Parathyroid adenoma (tissue), 2 donors: ENCODE measurements around the gene DOCK6.

Experiments used
- H2AFZ ChIP-seq: fragments of 300-600 bp; sonication (generic); one replicate; pipeline ENCODE4 v1.7.0; 2017; ENCODE audit warnings: antibody characterized with exemption, mild to moderate bottlenecking
- H3K27ac ChIP-seq: fragments of 300-600 bp; sonication (generic); one replicate; pipeline ENCODE4 v1.7.0; 2017
- H3K27me3 ChIP-seq: fragments of 300-600 bp; sonication (generic); one replicate; pipeline ENCODE4 v1.7.0; 2017; ENCODE audit warnings: low read length; ENCODE audit not compliant: control insufficient read depth, insufficient read depth
- H3K36me3 ChIP-seq: fragments of 300-600 bp; sonication (generic); one replicate; pipeline ENCODE4 v1.7.0; 2017; ENCODE audit warnings: low read length; ENCODE audit not compliant: control insufficient read depth, insufficient read depth
- H3K4me1 ChIP-seq: fragments of 300-600 bp; sonication (generic); one replicate; pipeline ENCODE4 v1.7.0; 2017; ENCODE audit warnings: control low read depth
- H3K4me2 ChIP-seq: fragments of 300-600 bp; sonication (generic); one replicate; pipeline ENCODE4 v1.7.0; 2017; ENCODE audit warnings: low read length
- H3K4me3 ChIP-seq: fragments of 300-600 bp; sonication (generic); one replicate; pipeline ENCODE4 v1.7.0; 2017; ENCODE audit warnings: low read depth, low read length
- H3K79me2 ChIP-seq: fragments of 300-600 bp; sonication (generic); one replicate; pipeline ENCODE4 v1.7.0; 2017; ENCODE audit warnings: control low read depth
- H3K9ac ChIP-seq: fragments of 300-600 bp; sonication (generic); one replicate; pipeline ENCODE4 v1.7.0; 2017; ENCODE audit warnings: mild to moderate bottlenecking
- H3K9me3 ChIP-seq: fragments of 300-600 bp; sonication (generic); one replicate; pipeline ENCODE4 v1.7.0; 2017; ENCODE audit warnings: low read length; ENCODE audit not compliant: control insufficient read depth
- TF ChIP-seq, protein P1 (sequence below): fragments of 300-600 bp; sonication (generic); IDR thresholded peaks from one replicate; pipeline ENCODE4 v1.7.0; 2017; ENCODE audit warnings: antibody characterized with exemption, mild to moderate bottlenecking
- donor health status: primary hyperparathyroidism.

The DOCK6 gene

GRCh38 chr19:11239377-11240000, 22.8 kb downstream of the DOCK6 start, which contains the start of gene ANGPTL8:
Gene ANGPTL8, plus strand, starts transcription at chr19:11239619. Its CDS starts 19 bp downstream, at chr19:11239638.
- no peaks in the 10 kb centered on the region for H3K79me2 ChIP-seq
- H3K4me1 ChIP-seq: no peaks in the 10 kb centered on the region
- no peaks in the 10 kb centered on the region for H3K9me3 ChIP-seq
- H3K4me3 ChIP-seq: no peak within 1 kb of the TSS
- TF ChIP-seq, protein P1, sequence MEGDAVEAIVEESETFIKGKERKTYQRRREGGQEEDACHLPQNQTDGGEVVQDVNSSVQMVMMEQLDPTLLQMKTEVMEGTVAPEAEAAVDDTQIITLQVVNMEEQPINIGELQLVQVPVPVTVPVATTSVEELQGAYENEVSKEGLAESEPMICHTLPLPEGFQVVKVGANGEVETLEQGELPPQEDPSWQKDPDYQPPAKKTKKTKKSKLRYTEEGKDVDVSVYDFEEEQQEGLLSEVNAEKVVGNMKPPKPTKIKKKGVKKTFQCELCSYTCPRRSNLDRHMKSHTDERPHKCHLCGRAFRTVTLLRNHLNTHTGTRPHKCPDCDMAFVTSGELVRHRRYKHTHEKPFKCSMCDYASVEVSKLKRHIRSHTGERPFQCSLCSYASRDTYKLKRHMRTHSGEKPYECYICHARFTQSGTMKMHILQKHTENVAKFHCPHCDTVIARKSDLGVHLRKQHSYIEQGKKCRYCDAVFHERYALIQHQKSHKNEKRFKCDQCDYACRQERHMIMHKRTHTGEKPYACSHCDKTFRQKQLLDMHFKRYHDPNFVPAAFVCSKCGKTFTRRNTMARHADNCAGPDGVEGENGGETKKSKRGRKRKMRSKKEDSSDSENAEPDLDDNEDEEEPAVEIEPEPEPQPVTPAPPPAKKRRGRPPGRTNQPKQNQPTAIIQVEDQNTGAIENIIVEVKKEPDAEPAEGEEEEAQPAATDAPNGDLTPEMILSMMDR: no peak
- H2AFZ ChIP-seq: no peak within 1 kb of the TSS
- H3K27ac ChIP-seq: no peak within 1 kb of the TSS
- no peak within 1 kb of the TSS for H3K4me2 ChIP-seq
- no peaks in the 10 kb centered on the region for H3K27me3 ChIP-seq
- no peak within 1 kb of the TSS for H3K9ac ChIP-seq
- H3K36me3 ChIP-seq: no peaks in the 10 kb centered on the region

- H3K4me1 ChIP-seq: no peaks in the 10 kb centered on the region
- TF ChIP-seq, protein P1: no peak
- no peak overlapping the region for H3K4me2 ChIP-seq
- H3K27me3 ChIP-seq: no peaks in the 10 kb centered on the region
- H3K9ac ChIP-seq: no peak overlapping the region
- H2AFZ ChIP-seq: no peak overlapping the region
- no peak overlapping the region for H3K4me3 ChIP-seq
- H3K9me3 ChIP-seq: no peaks in the 10 kb centered on the region
- no peak overlapping the region for H3K27ac ChIP-seq
- H3K79me2 ChIP-seq: no peaks in the 10 kb centered on the region
- H3K36me3 ChIP-seq: no peaks in the 10 kb centered on the region
Measured at GRCh38 chr19:11238781-11239376, 23.4 kb downstream of the DOCK6 start.

- TF ChIP-seq, protein P1: no peak
- no peaks in the 10 kb centered on the region for H3K36me3 ChIP-seq
Measured at GRCh38 chr19:11238041-11238440, 24.3 kb downstream of the DOCK6 start.

GRCh38 chr19:11237321-11237720, 25.0 kb downstream of the DOCK6 start:
- no peaks in the 10 kb centered on the region for H3K36me3 ChIP-seq
- TF ChIP-seq, protein P1: no peak

More at GRCh38 chr19:11238041-11238440, 24.3 kb downstream of the DOCK6 start:
- H3K27ac ChIP-seq: no peak overlapping the region
- no peaks in the 10 kb centered on the region for H3K79me2 ChIP-seq
- H3K4me2 ChIP-seq: no peak overlapping the region
- H2AFZ ChIP-seq: no peak overlapping the region
- H3K4me3 ChIP-seq: no peak overlapping the region
- no peaks in the 10 kb centered on the region for H3K27me3 ChIP-seq
- no peaks in the 10 kb centered on the region for H3K9me3 ChIP-seq
- H3K4me1 ChIP-seq: no peaks in the 10 kb centered on the region
- no peak overlapping the region for H3K9ac ChIP-seq

More at GRCh38 chr19:11237321-11237720, 25.0 kb downstream of the DOCK6 start:
- Histone ChIP-seq H3K4me1 (no peaks in the 10 kb centered on the region), H2AFZ (no peak overlapping the region), H3K4me2 (no peak overlapping the region), H3K9me3 (no peaks in the 10 kb centered on the region), H3K9ac (no peak overlapping the region), H3K79me2 (no peaks in the 10 kb centered on the region), H3K27me3 (no peaks in the 10 kb centered on the region), H3K27ac (no peak overlapping the region), H3K4me3 (no peak overlapping the region)
